Subcutaneous adipose tissue (tissue), 4 donors: ENCODE data around the gene MCC. TPM values are rescaled to one million over a fixed set of nuclear protein-coding genes. Genes with fewer than 3 reads are reported as not detected.

Experiments used
- CTCF ChIP-seq: fragments of 450-650 bp; IDR thresholded peaks from one replicate; pipeline ENCODE4 v1.5.1; 2016; ENCODE audit warnings: low read depth, mild to moderate bottlenecking, control low read depth, antibody characterized with exemption, moderate library complexity
- total RNA-seq, 4 donors: library from RNA; depleted of rRNA; stranded (reverse); fragments of >200 nt; gene quantifications; one replicate each; pipeline ENCODE4 v1.1.0, GENCODE V29; 2016

The MCC gene
- total RNA-seq, 4 donors from 2014 or later: 15.0 to 57.3 (median 23.7) TPM

- TF ChIP-seq CTCF: no peak
These were observed 270.6 kb downstream of the MCC start for GRCh38 chr5:113217619-113218184.

- no peak for TF ChIP-seq CTCF
These were observed 271.7 kb downstream of the MCC start for GRCh38 chr5:113216545-113216944.

GRCh38 chr5:113215401-113216060 lies 272.7 kb downstream of the MCC start:
- TF ChIP-seq CTCF: no peak

- TF ChIP-seq CTCF: no peak
These were observed 273.5 kb downstream of the MCC start for GRCh38 chr5:113214606-113215323.

GRCh38 chr5:113213551-113214425 lies 274.5 kb downstream of the MCC start:
- TF ChIP-seq CTCF: no peak

GRCh38 chr5:113212244-113212920 lies 275.9 kb downstream of the MCC start:
- no peak for TF ChIP-seq CTCF
